Tibial nerve (tissue), 4 donors: Measurements from ENCODE around the gene OPCML.

Experiments
- CTCF ChIP-seq, 5 experiments: fragments of 200-600 bp in 3 of 5; fragments of 450-650 bp in 2 of 5; sonication (generic) in 3 of 5; IDR thresholded peaks; one replicate each; pipeline ENCODE4 v1.5.1; 2016 to 2019; ENCODE audit warnings: antibody characterized with exemption in 5 of 5, mild to moderate bottlenecking in 3 of 5, moderate library complexity in 2 of 5
- EP300 ChIP-seq, 2 donors: sonication (generic); formaldehyde crosslinking; IDR thresholded peaks; one replicate each; pipeline ENCODE4 v1.6.1; 2017; ENCODE audit warnings: antibody characterized with exemption in 2 of 2, mild to moderate bottlenecking in 1 of 2
- POLR2A ChIP-seq, 2 donors: fragments of 450-650 bp; IDR thresholded peaks; one replicate each; pipeline ENCODE4 v1.6.1; 2017; ENCODE audit warnings: antibody characterized with exemption in 2 of 2, mild to moderate bottlenecking in 2 of 2, moderate library complexity in 2 of 2

GRCh38 chr11:133243832-133244231, 288.5 kb downstream of the OPCML start:
- no peak for TF ChIP-seq CTCF (IDR thresholded peaks at IDR 0.05)
- no peak for TF ChIP-seq POLR2A (IDR thresholded peaks at IDR 0.05)
- TF ChIP-seq EP300 (IDR thresholded peaks at IDR 0.05), result no peak
